NCI-H1092 treated with DMSO at 0.1 percent for 48 hours (cell line): ENCODE results near the gene SPEM2.
A peak's percentile ranks its signal among the peaks of the same experiment; 100 is the strongest.

ENCODE experiments used
- DNase-seq: peaks from one replicate; lab custom pipeline; 2025; lab: John Stamatoyannopoulos, UW

SPEM2 gene

GRCh38 chr17:7425316-7425715 is at the start of gene SPEM2:
SPEM2 (plus strand) TSS chr17:7425616; CDS start chr17:7425689, 73 bp downstream.
- DNase-seq, result no peak

GRCh38 chr17:7379134-7379533 is 46.3 kb upstream of the SPEM2 start:
- DNase-seq, result no peak

DNA sequence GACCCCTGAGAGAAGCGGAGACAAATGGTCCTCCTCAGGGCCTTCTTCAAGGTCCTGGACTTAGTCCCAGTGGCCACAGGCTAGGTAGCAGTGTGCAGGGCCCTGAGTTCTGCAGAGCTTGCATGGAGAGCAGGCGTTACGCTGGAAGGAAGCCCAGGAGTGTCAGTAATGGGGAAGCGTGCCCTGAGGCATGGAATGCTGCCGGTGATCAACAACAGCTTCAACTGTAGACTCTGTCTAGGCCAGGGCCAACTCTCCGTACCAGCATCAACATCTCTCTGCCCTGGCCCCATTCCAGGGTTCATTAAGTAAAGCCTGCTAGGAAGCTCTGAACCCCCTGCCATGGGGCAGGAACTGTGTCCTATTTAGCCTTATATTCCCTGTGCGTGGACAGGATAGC is 45.1 kb upstream of the SPEM2 start:
- DNase-seq, result peak; percentile 2

GRCh38 chr17:7380855-7381683 is 44.3 kb upstream of the SPEM2 start, which contains the start of gene TNK1:
TNK1 (plus strand) TSS chr17:7381089; CDS start chr17:7382927, 1,838 bp downstream.
- no peak for DNase-seq

DNA sequence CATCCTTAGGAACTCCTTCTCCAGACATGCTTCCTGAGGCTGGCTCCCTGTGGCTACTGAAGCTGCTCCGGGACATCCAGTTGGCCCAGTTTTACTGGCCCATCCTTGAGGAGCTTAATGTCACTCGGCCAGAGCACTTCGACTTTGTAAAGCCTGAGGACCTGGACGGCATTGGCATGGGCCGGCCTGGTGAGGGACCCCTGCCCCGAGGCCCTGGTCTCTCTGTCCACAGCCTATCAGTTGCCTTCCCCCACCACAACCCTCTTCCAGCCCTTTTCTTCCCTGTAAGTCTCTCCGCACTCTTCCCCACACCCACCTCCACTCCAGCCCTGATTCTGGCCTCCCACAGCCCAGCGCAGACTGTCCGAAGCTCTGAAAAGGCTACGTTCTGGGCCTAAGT is 42.5 kb upstream of the SPEM2 start:
- no peak for DNase-seq

DNA sequence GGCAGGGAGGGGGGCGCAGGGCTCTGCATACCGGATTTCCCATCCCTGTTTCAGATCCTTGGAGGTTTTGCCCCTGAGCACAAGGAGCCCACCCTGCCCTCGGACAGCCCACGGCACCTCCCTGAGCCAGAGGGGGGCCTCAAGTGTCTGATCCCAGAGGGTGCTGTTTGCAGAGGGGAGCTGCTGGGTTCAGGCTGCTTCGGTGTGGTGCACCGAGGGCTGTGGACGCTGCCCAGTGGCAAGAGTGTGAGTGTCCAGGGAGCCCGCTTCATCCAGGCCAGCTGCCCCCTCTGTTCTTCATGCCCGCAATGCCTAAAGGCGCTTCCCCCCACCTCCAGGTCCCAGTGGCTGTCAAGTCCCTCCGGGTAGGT is 42.1 kb upstream of the SPEM2 start:
- DNase-seq, result no peak

GRCh38 chr17:7383742-7384488 is 41.5 kb upstream of the SPEM2 start:
- peak; percentile 33 for DNase-seq

GRCh38 chr17:7384489-7385081 is 40.8 kb upstream of the SPEM2 start:
- no peak for DNase-seq

DNA sequence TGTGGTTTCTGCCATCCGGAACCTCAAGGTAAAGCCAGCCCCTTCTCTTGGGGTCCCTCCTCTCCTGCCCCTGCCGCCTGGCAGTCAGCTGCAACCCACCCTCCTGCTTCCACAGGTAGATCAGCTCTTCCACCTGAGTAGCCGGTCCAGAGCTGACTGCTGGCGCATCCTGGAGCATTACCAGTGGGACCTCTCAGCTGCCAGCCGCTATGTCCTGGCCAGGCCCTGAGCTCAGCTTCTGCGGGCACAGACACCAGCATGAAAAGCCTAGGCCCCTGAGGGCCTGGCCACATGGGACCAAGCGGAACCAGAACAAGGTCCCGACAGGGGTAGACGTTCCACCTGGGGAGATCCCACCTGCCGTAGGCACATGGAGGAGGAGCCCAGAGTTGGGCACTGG is 36.6 kb upstream of the SPEM2 start:
- no peak for DNase-seq

DNA sequence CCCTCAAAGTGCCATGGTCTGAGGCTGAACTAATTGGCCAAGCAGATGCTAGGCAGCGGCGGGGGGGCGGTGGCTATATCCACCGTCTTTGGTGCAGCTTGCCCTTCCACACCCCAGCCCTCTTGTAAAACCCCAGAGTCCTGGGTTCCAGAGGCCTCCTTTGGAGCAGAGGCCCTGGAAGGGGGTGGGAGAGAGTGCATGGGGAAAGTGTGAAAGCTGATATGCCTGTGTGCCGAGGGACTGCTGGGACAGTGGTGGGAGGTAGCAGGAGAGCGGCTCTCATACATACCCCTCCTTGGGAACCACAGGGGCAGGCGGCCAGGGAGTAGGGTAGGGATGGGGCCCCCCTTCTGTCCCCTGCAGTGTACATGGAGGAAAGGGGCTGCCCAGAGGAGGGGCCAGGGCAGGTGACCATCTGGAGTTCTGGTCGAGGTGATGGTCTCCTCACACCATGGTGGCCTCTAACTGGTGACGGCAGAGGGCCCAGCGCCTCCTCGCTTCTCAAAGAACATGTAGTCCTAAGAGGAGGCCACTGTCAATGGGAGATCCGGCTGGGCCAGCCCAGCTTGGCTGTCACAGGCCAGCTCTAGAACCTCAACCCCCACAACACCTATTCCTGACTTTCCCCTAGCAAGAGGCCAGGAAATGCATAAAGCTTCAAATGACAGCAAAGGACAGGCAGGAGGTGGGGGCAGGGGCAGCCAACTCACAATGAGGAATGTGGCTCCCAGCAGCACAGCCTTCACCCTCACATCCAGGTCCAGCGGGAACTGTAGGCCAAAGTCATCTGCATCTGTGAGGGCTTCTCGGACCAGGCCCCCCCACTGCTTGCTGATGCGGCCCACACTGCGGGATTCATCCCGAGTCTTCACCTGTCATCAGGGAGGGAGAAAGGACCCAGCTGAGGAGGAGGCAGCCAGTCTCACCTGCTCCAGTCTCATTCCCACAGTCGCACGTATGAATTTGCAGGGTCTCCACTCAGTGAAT is 35.2 kb upstream of the SPEM2 start:
- DNase-seq, result no peak

GRCh38 chr17:7391307-7391706 is 34.1 kb upstream of the SPEM2 start:
- no peak for DNase-seq

GRCh38 chr17:7392696-7393612 is 32.5 kb upstream of the SPEM2 start:
- DNase-seq, result no peak

- peak; percentile 50 for DNase-seq
These were observed 31.6 kb upstream of the SPEM2 start for GRCh38 chr17:7393613-7394451.

DNA sequence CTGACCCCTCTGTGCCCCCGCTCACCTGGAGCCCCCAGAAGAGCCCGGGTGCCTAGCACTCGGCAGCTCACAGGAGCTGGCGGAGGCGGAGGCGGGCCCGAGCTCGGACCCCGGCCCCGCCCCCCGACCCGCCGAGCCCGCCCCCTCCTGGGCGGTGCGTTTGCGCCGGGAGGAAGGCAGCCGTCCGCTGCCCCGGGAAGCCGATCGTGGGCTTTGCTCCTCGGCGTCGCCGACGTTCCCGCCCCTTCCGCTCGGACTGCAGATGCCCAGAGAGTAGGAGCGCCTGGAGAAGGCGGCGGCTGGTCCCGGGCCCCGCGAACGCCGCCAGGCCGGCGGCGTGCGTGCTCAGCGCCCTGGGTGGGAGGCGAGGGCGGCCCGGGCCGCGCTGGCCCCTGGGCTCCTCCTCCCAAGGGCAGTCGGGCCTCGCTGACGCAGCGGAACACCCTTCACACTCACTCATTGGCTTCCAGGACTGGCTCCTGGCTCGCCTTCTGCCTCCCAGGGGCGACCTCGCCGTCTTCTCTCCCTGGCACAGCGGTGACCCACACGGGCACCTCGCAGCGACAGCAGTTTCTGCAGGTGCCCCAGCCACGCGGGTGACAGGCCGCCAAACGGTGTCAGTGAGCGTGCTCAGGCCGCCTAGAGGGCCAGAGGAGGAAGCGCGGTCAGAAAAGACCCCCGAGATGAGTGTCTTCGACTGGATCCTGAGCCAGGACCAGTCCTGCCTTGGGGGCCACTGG is 30.8 kb upstream of the SPEM2 start, which contains the start of gene PLSCR3:
TSS of gene PLSCR3 (minus strand) at position 74 of the 740 bp plus-strand sequence. CDS start 415 bp downstream, outside the sequence.
- peak; percentile 60 for DNase-seq

- no peak for DNase-seq
These were observed 29.3 kb upstream of the SPEM2 start for GRCh38 chr17:7396147-7396546.

GRCh38 chr17:7398612-7399011 is 26.8 kb upstream of the SPEM2 start:
- no peak for DNase-seq

- DNase-seq, result peak; percentile 54
These were observed 22.2 kb upstream of the SPEM2 start for GRCh38 chr17:7403043-7403726.

- DNase-seq, result peak; percentile 76
These were observed 21.8 kb upstream of the SPEM2 start for GRCh38 chr17:7403727-7403976.
